ENCODE measurements around the gene PEX12.

DNA sequence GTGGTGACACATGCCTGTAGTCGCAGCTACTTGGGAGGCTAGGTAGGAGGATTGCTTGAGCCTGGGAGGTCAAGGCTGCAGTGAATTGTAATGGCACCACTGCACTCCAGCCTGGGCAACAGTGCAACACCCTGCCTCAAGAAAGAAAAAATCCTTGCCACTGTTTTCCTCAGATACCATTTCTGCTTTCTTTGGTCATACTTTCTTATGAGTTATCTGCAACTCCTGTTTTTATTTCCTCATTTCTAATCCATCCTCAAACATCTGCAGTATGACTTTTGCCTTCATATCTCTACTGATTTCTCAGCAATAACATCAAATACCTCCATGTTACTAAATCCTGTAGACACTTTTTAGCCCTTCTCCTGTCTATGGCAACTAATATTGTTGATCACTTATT, 5.7 kb upstream of the PEX12 start:
- TF ChIP-seq, protein P1, sequence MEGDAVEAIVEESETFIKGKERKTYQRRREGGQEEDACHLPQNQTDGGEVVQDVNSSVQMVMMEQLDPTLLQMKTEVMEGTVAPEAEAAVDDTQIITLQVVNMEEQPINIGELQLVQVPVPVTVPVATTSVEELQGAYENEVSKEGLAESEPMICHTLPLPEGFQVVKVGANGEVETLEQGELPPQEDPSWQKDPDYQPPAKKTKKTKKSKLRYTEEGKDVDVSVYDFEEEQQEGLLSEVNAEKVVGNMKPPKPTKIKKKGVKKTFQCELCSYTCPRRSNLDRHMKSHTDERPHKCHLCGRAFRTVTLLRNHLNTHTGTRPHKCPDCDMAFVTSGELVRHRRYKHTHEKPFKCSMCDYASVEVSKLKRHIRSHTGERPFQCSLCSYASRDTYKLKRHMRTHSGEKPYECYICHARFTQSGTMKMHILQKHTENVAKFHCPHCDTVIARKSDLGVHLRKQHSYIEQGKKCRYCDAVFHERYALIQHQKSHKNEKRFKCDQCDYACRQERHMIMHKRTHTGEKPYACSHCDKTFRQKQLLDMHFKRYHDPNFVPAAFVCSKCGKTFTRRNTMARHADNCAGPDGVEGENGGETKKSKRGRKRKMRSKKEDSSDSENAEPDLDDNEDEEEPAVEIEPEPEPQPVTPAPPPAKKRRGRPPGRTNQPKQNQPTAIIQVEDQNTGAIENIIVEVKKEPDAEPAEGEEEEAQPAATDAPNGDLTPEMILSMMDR (conservative IDR thresholded peaks at IDR 0.05; ENCODE audit: low read length) = no peak
- no peak for TF ChIP-seq EZH2phosphoT487 (IDR thresholded peaks at IDR 0.05; ENCODE audit: borderline replicate concordance, low read depth, low read length)
